Astrocyte of the cerebellum (primary cell): ENCODE data around the gene B9D1.

Experiments used
- DNase-seq: peaks from one replicate; pipeline ENCODE4 v3.0.0-alpha.2; 2011; ENCODE audit warnings: low read depth
- H3K4me3 ChIP-seq: 2 replicates; pipeline ENCODE4 v1.5.1; 2011; ENCODE audit warnings: mild to moderate bottlenecking, low read depth, low read length, moderate library complexity
- CTCF ChIP-seq: IDR thresholded peaks from 2 replicates; pipeline ENCODE4 v1.5.1; 2012; ENCODE audit warnings: low read length, low read depth, moderate library complexity, mild to moderate bottlenecking; ENCODE audit errors: missing control alignments
- in situ Hi-C: cut with HindIII; loops from 2 replicates; pipeline ENCODE4 v1.10.0; 2017; ENCODE audit warnings: low sequenced_read_pairs

The B9D1 gene

GRCh38 chr17:19344311-19345066 lies 18.0 kb downstream of the B9D1 start:
- DNase-seq, result no peak
- no peak overlapping the region for H3K4me3 ChIP-seq
- in situ Hi-C loops, result no loop called here
- TF ChIP-seq CTCF, result no peak

- no peak for DNase-seq
- TF ChIP-seq CTCF, result no peak
- in situ Hi-C loops, result no loop called here
- H3K4me3 ChIP-seq, result no peak overlapping the region
These were observed 18.8 kb downstream of the B9D1 start for GRCh38 chr17:19343671-19344151.

GRCh38 chr17:19343256-19343630 lies 19.3 kb downstream of the B9D1 start:
- in situ Hi-C loops, result no loop called here
- no peak for DNase-seq
- TF ChIP-seq CTCF, result no peak
- H3K4me3 ChIP-seq, result no peak overlapping the region

DNA sequence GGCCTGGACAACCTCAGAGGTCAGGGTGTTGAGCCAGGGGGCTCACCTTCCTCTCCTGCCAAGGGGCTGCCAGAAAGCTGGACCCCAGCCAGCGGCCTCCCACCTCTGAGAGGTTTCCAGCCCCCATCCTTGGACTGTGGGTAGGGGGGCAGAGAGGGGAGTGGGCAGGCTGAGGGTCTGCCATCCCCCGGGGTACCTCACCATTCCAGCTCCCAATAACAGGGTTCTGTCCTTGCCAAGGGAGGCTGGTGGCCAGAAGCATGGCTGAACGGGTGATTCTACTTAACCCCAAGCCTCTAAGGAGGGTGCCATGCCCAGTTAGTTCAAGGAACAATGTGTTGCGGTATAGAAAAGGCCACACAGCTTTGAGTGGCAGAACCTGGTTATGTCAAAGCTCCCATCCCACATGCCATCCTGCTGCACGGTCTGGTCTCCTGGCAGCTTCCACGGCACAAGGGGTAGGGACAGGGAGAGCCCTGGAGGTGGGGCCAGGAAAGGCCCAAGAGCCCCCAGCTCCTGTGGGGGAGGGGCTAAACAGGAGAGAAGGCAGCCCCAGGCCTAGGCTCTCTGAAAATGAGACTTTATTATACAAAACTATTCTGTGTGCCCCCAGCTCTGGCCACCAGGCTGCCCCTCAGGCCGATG lies 19.8 kb downstream of the B9D1 start:
- in situ Hi-C loops, result no loop called here
- TF ChIP-seq CTCF, result no peak
- H3K4me3 ChIP-seq, result no peak overlapping the region
- DNase-seq, result no peak

DNA sequence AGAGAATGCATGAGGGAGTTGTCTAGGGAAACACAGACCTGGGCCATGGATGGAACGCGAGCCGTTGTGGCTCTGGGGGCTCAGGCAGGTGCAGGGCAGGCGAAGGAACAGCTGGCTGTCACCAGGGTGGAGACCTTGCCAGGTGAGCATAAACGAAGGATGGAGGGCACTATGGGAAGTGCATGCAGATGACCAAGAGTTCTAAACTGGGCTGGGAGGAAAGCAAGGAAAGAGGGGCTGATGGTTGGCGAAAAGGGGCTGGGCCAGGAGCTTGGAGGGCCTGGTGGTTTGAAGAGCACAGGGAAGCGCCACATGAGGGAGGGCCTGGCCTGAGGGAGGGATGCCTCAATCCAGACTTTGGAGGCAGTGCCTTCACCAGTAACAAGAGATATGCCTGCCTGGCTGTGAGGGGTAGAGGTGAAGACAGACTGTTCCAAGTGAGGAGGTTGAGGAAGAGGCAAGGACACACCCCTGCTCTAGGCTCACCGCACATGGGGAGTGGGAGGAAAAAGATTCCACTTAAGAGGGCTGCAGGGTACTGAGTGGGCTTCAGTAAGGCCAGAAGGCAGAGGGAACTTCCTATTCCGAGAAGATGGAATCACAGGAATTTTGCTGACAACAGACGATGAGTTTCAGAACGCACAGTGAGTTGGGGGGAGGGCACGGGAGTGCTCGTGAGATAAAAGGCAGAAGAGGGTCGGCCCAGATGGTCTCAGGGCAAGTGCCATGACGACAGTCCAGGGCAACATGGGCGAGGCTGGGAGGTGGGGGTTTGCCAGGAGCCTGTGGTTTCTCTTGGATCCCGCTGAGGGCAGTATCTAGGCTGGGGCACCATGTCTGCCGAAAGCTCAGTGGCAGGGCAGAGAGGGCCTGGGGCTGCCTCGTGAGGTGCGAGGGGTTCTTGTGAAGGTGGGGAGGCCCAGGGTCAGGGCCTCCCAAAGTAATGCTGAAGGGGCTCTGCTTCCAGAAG lies 20.6 kb downstream of the B9D1 start:
- no peak for DNase-seq
- no peak for TF ChIP-seq CTCF
- no peak overlapping the region for H3K4me3 ChIP-seq
- in situ Hi-C loops, result no loop called here

DNA sequence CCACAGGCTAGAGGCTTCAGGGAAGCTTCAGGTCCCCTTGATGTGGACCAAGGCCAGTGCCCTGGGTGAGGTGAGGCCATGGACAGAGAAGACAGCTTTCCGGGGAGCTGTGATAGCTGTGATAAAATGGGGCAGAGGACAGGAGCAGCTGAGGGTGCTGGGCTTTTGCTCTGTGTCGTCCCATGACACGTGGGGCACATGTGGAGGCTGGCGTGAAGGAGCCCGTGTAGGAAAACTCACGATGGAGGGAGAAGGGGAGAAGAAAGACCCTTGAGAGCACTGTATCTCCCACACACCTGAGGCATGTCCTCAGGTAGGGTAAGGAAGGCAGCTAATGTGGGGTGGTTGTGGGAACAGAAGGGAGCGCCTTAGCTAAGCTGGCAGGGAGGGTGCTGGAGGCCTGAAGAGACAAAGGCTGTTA lies 21.3 kb downstream of the B9D1 start:
- H3K4me3 ChIP-seq, result no peak overlapping the region
- in situ Hi-C loops, result no loop called here
- no peak for DNase-seq
- no peak for TF ChIP-seq CTCF
